NB4 (cell line): ENCODE measurements around the gene SART3.

ENCODE experiments used
- MYC ChIP-seq: IDR thresholded peaks from 2 replicates; pipeline ENCODE4 v1.6.1; 2011; ENCODE audit warnings: low read depth, low read length
- POLR2A ChIP-seq: IDR thresholded peaks from 2 replicates; pipeline ENCODE4 v1.6.1; 2011; ENCODE audit warnings: mild to moderate bottlenecking; ENCODE audit not compliant: insufficient read length; ENCODE audit errors: extremely low read depth
- TF ChIP-seq, protein P1 (sequence below): IDR thresholded peaks from 2 replicates; pipeline ENCODE4 v1.6.1; 2011; ENCODE audit warnings: low read depth, low read length
- TF ChIP-seq, protein P2 (sequence below): IDR thresholded peaks from one replicate; pipeline ENCODE4 v1.5.1; 2012; ENCODE audit warnings: low read depth, low read length

DNA sequence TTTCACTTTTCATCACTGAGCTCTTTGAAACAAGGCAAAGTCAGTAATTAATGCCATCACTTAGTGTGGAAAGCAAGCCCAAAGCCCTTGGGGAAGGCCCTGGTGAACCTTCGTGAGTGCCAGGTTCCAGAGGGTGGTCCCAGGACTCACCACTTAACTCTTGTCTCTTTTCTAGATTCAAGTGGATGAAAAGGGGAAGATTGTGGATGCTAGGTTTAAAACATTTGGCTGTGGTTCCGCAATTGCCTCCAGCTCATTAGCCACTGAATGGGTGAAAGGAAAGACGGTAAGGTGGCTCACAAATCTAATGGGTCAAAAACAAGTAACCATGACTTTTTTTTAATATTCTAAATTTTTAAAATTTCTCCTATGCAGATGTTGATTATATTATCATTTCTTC lies 4.2 kb upstream of the SART3 start:
- TF ChIP-seq, protein P1, sequence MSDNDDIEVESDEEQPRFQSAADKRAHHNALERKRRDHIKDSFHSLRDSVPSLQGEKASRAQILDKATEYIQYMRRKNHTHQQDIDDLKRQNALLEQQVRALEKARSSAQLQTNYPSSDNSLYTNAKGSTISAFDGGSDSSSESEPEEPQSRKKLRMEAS, result no peak
- TF ChIP-seq, protein P2, sequence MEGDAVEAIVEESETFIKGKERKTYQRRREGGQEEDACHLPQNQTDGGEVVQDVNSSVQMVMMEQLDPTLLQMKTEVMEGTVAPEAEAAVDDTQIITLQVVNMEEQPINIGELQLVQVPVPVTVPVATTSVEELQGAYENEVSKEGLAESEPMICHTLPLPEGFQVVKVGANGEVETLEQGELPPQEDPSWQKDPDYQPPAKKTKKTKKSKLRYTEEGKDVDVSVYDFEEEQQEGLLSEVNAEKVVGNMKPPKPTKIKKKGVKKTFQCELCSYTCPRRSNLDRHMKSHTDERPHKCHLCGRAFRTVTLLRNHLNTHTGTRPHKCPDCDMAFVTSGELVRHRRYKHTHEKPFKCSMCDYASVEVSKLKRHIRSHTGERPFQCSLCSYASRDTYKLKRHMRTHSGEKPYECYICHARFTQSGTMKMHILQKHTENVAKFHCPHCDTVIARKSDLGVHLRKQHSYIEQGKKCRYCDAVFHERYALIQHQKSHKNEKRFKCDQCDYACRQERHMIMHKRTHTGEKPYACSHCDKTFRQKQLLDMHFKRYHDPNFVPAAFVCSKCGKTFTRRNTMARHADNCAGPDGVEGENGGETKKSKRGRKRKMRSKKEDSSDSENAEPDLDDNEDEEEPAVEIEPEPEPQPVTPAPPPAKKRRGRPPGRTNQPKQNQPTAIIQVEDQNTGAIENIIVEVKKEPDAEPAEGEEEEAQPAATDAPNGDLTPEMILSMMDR, result no peak
- TF ChIP-seq POLR2A (no peak), MYC (no peak)
